Progenitor cell of endocrine pancreas (in vitro differentiated cells): ENCODE results near the gene MRPS18C. TPM values are rescaled to one million over a fixed set of nuclear protein-coding genes. Genes with fewer than 3 reads are reported as not detected.

Experiments
- DNase-seq: peaks from one replicate; pipeline ENCODE4 v3.0.0; 2021; ENCODE audit warnings: low spot score; ENCODE audit not compliant: unreplicated experiment
- H3K27ac Mint-ChIP-seq: 2 replicates; pipeline ENCODE4 v1.8.0; 2021; ENCODE audit warnings: mild to moderate bottlenecking, moderate library complexity, mixed read lengths
- H3K27me3 Mint-ChIP-seq: 2 replicates; pipeline ENCODE4 v1.8.0; 2021; ENCODE audit warnings: mixed read lengths
- H3K36me3 Mint-ChIP-seq: 2 replicates; pipeline ENCODE4 v1.8.0; 2022; ENCODE audit warnings: mixed read lengths; ENCODE audit not compliant: insufficient read depth
- H3K4me1 Mint-ChIP-seq: 2 replicates; pipeline ENCODE4 v1.8.0; 2021; ENCODE audit warnings: low read depth, mixed read lengths
- H3K4me3 Mint-ChIP-seq: 2 replicates; pipeline ENCODE4 v1.8.0; 2021; ENCODE audit warnings: low read depth, mild to moderate bottlenecking, moderate library complexity, mixed read lengths
- H3K9me3 Mint-ChIP-seq: 2 replicates; pipeline ENCODE4 v1.8.0; 2021; ENCODE audit warnings: low read depth, mixed read lengths
- total RNA-seq: library from RNA; stranded (reverse); gene quantifications from 2 replicates; pipeline ENCODE4 v1.2.1, GENCODE V29; 2021
- TF ChIP-seq, protein P1 (sequence below): fragments of 200-600 bp; sonication (generic); IDR thresholded peaks from one replicate; pipeline ENCODE4 v1.5.0; 2021; ENCODE audit warnings: antibody characterized with exemption, mild to moderate bottlenecking; ENCODE audit not compliant: unreplicated experiment

The MRPS18C gene
- total RNA-seq, 1 donor from 2014 or later, result 45.2 TPM

DNA sequence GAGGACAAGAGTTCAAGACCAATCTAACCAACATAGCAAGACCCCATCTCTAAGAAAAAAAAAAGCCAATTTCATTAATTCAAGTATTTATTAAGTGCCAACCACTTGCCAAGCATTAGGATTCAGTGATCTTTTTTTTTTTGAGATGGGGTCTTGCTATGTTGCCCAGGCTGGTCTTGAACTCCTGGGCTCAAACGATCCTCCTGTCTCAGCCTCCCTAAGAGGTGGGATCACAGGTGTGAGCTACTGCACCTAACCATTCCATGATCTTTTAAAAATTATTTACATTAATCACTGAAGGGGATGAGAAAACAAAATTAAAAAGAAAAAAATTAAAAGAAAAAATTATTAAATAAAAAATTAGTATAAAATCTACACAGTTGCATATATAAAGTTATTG lies 24.7 kb upstream of the MRPS18C start:
- H3K36me3 Mint-ChIP-seq, result peaks cover 7% of the 10 kb centered on the region
- no peaks in the 10 kb centered on the region for H3K4me1 Mint-ChIP-seq
- DNase-seq, result no peak
- H3K9me3 Mint-ChIP-seq, result no peaks in the 10 kb centered on the region
- no peak overlapping the region for H3K4me3 Mint-ChIP-seq
- no peak overlapping the region for H3K27ac Mint-ChIP-seq
- TF ChIP-seq, protein P1, sequence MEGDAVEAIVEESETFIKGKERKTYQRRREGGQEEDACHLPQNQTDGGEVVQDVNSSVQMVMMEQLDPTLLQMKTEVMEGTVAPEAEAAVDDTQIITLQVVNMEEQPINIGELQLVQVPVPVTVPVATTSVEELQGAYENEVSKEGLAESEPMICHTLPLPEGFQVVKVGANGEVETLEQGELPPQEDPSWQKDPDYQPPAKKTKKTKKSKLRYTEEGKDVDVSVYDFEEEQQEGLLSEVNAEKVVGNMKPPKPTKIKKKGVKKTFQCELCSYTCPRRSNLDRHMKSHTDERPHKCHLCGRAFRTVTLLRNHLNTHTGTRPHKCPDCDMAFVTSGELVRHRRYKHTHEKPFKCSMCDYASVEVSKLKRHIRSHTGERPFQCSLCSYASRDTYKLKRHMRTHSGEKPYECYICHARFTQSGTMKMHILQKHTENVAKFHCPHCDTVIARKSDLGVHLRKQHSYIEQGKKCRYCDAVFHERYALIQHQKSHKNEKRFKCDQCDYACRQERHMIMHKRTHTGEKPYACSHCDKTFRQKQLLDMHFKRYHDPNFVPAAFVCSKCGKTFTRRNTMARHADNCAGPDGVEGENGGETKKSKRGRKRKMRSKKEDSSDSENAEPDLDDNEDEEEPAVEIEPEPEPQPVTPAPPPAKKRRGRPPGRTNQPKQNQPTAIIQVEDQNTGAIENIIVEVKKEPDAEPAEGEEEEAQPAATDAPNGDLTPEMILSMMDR, result no peak
- H3K27me3 Mint-ChIP-seq, result no peaks in the 10 kb centered on the region

DNA sequence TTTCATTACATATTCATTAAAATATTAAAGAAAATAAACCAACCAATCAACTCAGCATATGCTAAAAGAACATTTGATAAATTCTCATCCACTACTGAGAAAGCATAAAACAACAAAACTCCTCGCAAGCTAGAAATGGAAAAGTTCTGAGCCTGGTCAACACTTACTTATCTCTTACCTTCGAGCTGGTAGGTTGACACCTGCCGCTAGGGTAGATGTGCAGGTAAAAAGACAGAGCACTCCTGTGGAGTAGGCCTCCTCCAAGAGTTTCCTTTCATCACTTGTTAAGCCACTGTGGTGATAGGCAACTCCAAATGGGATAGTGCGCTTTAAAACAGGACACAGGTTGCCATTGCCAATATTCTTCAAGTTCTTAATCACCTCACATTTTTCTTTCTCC lies 19.2 kb upstream of the MRPS18C start:
- no peak for DNase-seq
- Mint-ChIP-seq H3K9me3 (no peaks in the 10 kb centered on the region), H3K36me3 (peaks cover 5% of the 10 kb centered on the region), H3K4me3 (no peak overlapping the region), H3K27me3 (no peaks in the 10 kb centered on the region), H3K4me1 (no peaks in the 10 kb centered on the region), H3K27ac (no peak overlapping the region)
- TF ChIP-seq, protein P1, result no peak

DNA sequence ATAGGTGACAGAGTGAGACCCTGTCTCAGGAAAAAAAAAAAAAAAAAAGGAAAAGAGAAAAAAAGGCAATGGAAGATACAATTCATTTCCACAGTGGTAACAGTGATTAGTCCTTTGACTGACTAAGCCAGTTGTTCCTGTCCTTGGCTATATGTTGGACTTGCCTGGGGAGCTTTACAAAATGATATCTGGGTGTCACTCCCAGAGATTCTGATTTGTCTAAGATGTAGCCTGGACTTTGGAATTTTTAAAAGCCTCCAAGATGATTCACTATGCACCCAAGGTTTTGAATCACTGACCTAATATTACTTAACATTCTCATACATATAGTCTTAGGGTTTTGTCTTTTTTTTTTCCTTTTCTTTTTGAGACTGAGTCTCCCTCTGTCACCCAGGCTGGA lies 17.1 kb upstream of the MRPS18C start:
- Mint-ChIP-seq H3K27me3 (no peaks in the 10 kb centered on the region), H3K4me1 (no peaks in the 10 kb centered on the region), H3K9me3 (no peaks in the 10 kb centered on the region), H3K4me3 (no peak overlapping the region), H3K27ac (no peak overlapping the region), H3K36me3 (peaks cover 6% of the 10 kb centered on the region)
- TF ChIP-seq, protein P1, result no peak
- DNase-seq, result no peak

DNA sequence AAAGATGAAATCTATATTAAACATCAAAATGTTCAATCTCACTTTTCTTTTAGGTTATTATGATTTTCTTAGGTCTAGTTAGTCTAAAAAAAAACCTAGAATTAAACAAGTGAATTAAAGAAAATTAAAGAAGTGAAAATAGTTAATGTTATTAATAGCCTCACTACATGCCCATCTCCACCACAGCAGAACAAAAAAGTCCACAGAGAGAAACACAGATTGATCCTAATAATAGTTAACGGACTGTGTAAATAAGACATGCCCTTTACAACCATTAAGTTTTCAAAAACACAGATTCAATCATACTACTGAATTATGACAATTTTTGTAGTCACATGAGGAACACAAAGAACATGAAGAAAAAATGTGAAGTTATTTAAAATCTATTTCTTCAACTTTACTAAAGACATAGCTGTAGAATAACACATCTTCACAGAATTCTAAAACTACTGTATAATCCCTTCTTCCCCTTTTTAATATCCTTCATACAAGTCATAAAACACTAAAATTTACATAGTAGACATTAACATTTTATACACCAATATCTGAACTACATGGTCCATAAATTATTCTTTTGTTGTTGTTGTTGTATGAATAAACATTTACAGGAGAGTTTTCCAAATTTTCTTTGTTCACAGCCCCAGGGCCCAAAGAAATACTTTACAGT lies 15.6 kb upstream of the MRPS18C start:
- H3K27ac Mint-ChIP-seq, result no peak overlapping the region
- TF ChIP-seq, protein P1, result no peak
- H3K4me1 Mint-ChIP-seq, result no peaks in the 10 kb centered on the region
- peaks cover 7% of the 10 kb centered on the region for H3K36me3 Mint-ChIP-seq
- H3K4me3 Mint-ChIP-seq, result no peak overlapping the region
- H3K27me3 Mint-ChIP-seq, result no peaks in the 10 kb centered on the region
- no peak for DNase-seq
- no peaks in the 10 kb centered on the region for H3K9me3 Mint-ChIP-seq

DNA sequence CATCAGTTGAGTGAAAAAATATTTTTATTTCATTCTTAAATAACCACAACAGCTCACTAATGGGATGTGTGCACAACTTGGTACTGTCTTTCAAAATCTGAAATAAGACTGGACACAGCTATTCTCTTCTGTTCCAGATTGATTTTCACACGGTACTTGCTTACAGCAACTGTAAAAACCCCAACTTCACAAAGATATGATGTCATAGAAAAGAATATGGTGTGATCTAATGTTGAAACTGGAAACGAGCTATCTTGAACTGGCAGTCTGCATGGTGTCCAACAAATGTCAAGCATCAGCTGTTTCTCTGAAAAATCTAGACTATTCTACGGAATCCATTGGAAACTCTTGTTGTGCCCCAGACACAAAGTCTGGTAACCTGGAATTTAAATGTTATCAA lies 15.0 kb upstream of the MRPS18C start:
- H3K9me3 Mint-ChIP-seq, result no peaks in the 10 kb centered on the region
- DNase-seq, result no peak
- H3K36me3 Mint-ChIP-seq, result peaks cover 7% of the 10 kb centered on the region
- H3K4me3 Mint-ChIP-seq, result no peak overlapping the region
- TF ChIP-seq, protein P1, result no peak
- H3K4me1 Mint-ChIP-seq, result no peaks in the 10 kb centered on the region
- H3K27me3 Mint-ChIP-seq, result no peaks in the 10 kb centered on the region
- no peak overlapping the region for H3K27ac Mint-ChIP-seq
